Measurements from ENCODE around the gene PLAGL2. TPM values are rescaled to one million over a fixed set of nuclear protein-coding genes. Genes with fewer than 3 reads are reported as not detected.

Gene PLAGL2
- total and polyA plus RNA-seq, 2 of the 8 experiments (the other 6 are each of a cell fraction or from before 2014, with no cell fraction given), result 20.6 to 25.4 TPM

- peaks cover under 1% of the 10 kb centered on the region; the same call in 1 of the 2 replicates for H3K23me2 ChIP-seq (ENCODE audit: low read depth, low read length)
- H3K27me3 ChIP-seq (replicated peaks in 1 of 4; ENCODE audit: control insufficient read depth in 3 of 4, extremely low read depth in 1 of 4, insufficient read depth in 3 of 4, low read length in 3 of 4), result no peaks in the 10 kb centered on the region
- H3K27ac ChIP-seq (ENCODE audit: low read depth, low read length), result no peak overlapping the region
- DNase-seq (ENCODE audit: low read depth in 1 of 2, low spot score in 2 of 2) (no peak), FAIRE-seq (no peak)
- peaks cover 34 to 55% (median 44%) of the 10 kb centered on the region in 4 experiments for H3K36me3 ChIP-seq (ENCODE audit: control insufficient read depth in 2 of 4, insufficient read depth in 4 of 4, low read length in 3 of 4)
- no peak overlapping the region for H3K4me3 ChIP-seq (ENCODE audit: extremely low read depth in 1 of 4, insufficient read depth in 2 of 4, low read depth in 3 of 4, low read length in 4 of 4)
- POLR2A ChIA-PET (ENCODE audit: partially characterized antibody), result interaction anchor here (0.8 to 8.7 kb wide), 5 partner anchors 11 to 17 kb away, joined by 3 to 77 read pairs (median 3); no protein-coding TSS in a partner anchor
- WGBS, 2 experiments (ENCODE audit: extremely low coverage in 1 of 2, insufficient coverage in 1 of 2, insufficient read length in 1 of 2, insufficient replicate concordance in 2 of 2, low coverage in 1 of 2, low lambda C conversion rate in 2 of 2, missing lambda C conversion rate in 1 of 2), result 96% methylated on average over 4 of the region's 4 CpGs; no CpG with 5 or more reads in 1 of the 2 experiments
- H3K18ac ChIP-seq (ENCODE audit: extremely low read depth, low read length), result no peak overlapping the region
- no peak overlapping the region for H2BK20ac ChIP-seq (ENCODE audit: low read length)
- H3K9ac ChIP-seq (replicated peaks in 1 of 4; ENCODE audit: extremely low read depth in 1 of 4, low read depth in 3 of 4, low read length in 3 of 4), result no peak overlapping the region
- no peak overlapping the region for H4K91ac ChIP-seq (replicated peaks; ENCODE audit: insufficient read length, low read length)
- no peak overlapping the region for H2BK15ac ChIP-seq (ENCODE audit: low read length)
- H4K20me1 ChIP-seq (replicated peaks in 1 of 2; ENCODE audit: control insufficient read depth in 1 of 2, insufficient read depth in 2 of 2, low read length in 2 of 2), result peaks cover 16 to 23% of the 10 kb centered on the region in 2 experiments
- no peak overlapping the region for H3K4me2 ChIP-seq (ENCODE audit: insufficient read depth in 1 of 2, low read depth in 2 of 2, low read length in 2 of 2)
- no peak overlapping the region for H3K23ac ChIP-seq (ENCODE audit: insufficient read length)
- H2BK120ac ChIP-seq (replicated peaks; ENCODE audit: low read depth, low read length), result no peak overlapping the region
- H4K5ac ChIP-seq (ENCODE audit: insufficient read length, low read depth, low read length), result no peak overlapping the region
- CTCF ChIA-PET (ENCODE audit: partially characterized antibody), result interaction anchor here (0.6 to 1.3 kb wide), 3 partner anchors 13 to 86 kb away, joined by 3 to 4 read pairs (median 3); no protein-coding TSS in a partner anchor
- peaks cover 9% of the 10 kb centered on the region for H3K79me1 ChIP-seq (ENCODE audit: low read depth, low read length)
- no peak overlapping the region for H2AFZ ChIP-seq (ENCODE audit: low read length)
- H3K4ac ChIP-seq (replicated peaks; ENCODE audit: insufficient read length, low read depth, low read length), result no peak overlapping the region
- no peak overlapping the region for H2AK5ac ChIP-seq (ENCODE audit: low read depth, low read length)
- no peak overlapping the region for H3K14ac ChIP-seq (ENCODE audit: insufficient read length)
- H3K9me3 ChIP-seq (ENCODE audit: insufficient read depth in 2 of 2, low read depth in 1 of 2, low read length in 1 of 2), result no peaks in the 10 kb centered on the region
- no peak overlapping the region for H2BK5ac ChIP-seq (ENCODE audit: low read depth, low read length)
- peaks cover 15 to 66% of the 10 kb centered on the region in 2 experiments for H3K79me2 ChIP-seq (ENCODE audit: control insufficient read depth in 1 of 2, insufficient read depth in 2 of 2, low read length in 2 of 2)
- H2BK12ac ChIP-seq (ENCODE audit: low read depth, low read length), result no peak overlapping the region
- no peak for TF ChIP-seq TAF1 (IDR thresholded peaks at IDR 0.05; ENCODE audit: low read depth, low read length)
- no peak for TF ChIP-seq E2F6 (IDR thresholded peaks at IDR 0.05)
- TF ChIP-seq JUN (IDR thresholded peaks at IDR 0.05; ENCODE audit: low read depth, low read length), result no peak
- no peak for TF ChIP-seq RNF2 (IDR thresholded peaks at IDR 0.05; ENCODE audit: borderline replicate concordance, low read depth, low read length, missing control alignments, poor library complexity, severe bottlenecking)
- TF ChIP-seq POLR2AphosphoS5 (IDR thresholded peaks at IDR 0.05; ENCODE audit: low read depth, low read length), result no peak
- TF ChIP-seq CTCF (IDR thresholded peaks at IDR 0.05; ENCODE audit: control extremely low read depth in 1 of 3, insufficient read depth in 1 of 3, low read depth in 1 of 3, low read length in 3 of 3), result no peak
- no peak for TF ChIP-seq JUND (IDR thresholded peaks at IDR 0.05; ENCODE audit: low read length)
- no peak overlapping the region for H4K8ac ChIP-seq (ENCODE audit: extremely low read depth, insufficient read depth, low read length)
- H3K4me1 ChIP-seq (replicated peaks in 1 of 4; ENCODE audit: control insufficient read depth in 3 of 4, insufficient read depth in 4 of 4, low read length in 3 of 4), result peaks cover 0 to 24% (median 13%) of the 10 kb centered on the region in 4 experiments; a peak in 4 of 7 replicates
- no peak overlapping the region for H3K56ac ChIP-seq (replicated peaks; ENCODE audit: insufficient read length, low read depth, low read length)
These were observed 6.1 kb downstream of the PLAGL2 start for GRCh38 chr20:32201296-32201976.

Measured in H1 (cell line).